Esophagus squamous epithelium (tissue), 4 donors: ENCODE results near the gene ESR1.

ENCODE experiments used
- POLR2A ChIP-seq, 4 donors: fragments of 450-650 bp; IDR thresholded peaks; one replicate each; pipeline ENCODE4 v1.6.1; 2017; ENCODE audit warnings: antibody characterized with exemption in 4 of 4, mild to moderate bottlenecking in 4 of 4, moderate library complexity in 3 of 4
- TF ChIP-seq, protein P1 (sequence below), 6 experiments: fragments of 450-650 bp in 4 of 6; fragments of 200-600 bp in 2 of 6; sonication (generic) in 2 of 6; IDR thresholded peaks; one replicate each; pipeline ENCODE4 v1.5.1; 2016 to 2019; ENCODE audit warnings: antibody characterized with exemption in 6 of 6, mild to moderate bottlenecking in 4 of 6, moderate library complexity in 4 of 6

GRCh38 chr6:151763938-151764680 is 43.4 kb upstream of the ESR1 start:
- TF ChIP-seq, protein P1, sequence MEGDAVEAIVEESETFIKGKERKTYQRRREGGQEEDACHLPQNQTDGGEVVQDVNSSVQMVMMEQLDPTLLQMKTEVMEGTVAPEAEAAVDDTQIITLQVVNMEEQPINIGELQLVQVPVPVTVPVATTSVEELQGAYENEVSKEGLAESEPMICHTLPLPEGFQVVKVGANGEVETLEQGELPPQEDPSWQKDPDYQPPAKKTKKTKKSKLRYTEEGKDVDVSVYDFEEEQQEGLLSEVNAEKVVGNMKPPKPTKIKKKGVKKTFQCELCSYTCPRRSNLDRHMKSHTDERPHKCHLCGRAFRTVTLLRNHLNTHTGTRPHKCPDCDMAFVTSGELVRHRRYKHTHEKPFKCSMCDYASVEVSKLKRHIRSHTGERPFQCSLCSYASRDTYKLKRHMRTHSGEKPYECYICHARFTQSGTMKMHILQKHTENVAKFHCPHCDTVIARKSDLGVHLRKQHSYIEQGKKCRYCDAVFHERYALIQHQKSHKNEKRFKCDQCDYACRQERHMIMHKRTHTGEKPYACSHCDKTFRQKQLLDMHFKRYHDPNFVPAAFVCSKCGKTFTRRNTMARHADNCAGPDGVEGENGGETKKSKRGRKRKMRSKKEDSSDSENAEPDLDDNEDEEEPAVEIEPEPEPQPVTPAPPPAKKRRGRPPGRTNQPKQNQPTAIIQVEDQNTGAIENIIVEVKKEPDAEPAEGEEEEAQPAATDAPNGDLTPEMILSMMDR (IDR thresholded peaks at IDR 0.05) = peak in 5 of 6 experiments; percentile 17 to 58 (median 37)
- TF ChIP-seq POLR2A (IDR thresholded peaks at IDR 0.05) = no peak
